NCI-H2196 treated with DMSO at 0.1 percent for 48 hours (cell line): ENCODE measurements around the gene ERBB4.

Experiments used
- DNase-seq: peaks from one replicate; lab custom pipeline; 2025; ENCODE audit not compliant: unreplicated experiment; lab: John Stamatoyannopoulos, UW

The ERBB4 gene

DNA sequence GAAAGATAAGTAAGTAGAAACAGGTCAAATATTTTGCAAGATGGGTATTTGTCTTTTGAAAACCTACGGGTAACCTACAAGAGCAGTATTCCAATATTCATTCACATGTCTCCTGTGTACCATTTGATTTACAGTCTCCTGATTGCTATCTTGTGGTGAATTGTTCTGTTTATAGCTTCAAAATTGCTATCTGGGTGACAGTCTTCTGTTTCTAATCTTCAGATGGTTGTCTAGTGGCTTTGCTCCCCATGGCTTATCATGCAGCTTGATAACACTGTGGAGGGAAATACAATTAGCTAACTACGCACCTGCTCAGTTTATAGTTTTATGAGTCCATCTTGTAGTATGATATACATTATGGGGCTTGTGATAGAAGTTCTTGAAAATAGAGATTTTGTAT lies 1165.4 kb downstream of the ERBB4 start:
- DNase-seq, result no peak

DNA sequence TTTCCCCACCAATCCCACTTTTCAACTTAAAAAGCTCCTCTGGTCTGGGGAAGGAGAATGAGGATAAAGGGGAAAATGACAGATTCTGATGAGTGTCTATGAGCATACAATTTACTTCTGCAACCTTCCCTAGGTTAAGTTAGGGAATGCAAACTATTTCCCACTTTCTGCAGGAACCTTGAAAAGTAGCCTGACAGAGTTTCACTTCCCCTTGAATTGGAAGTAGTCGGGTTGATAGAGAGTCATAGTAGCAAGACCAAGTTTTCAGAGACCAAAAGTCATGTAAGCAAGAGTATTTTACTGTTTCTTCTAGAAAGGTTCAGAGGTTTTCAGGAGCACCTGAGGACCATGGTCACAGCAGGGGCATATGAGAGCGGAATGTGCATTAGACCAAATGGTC lies 1167.1 kb downstream of the ERBB4 start:
- DNase-seq, result no peak

DNA sequence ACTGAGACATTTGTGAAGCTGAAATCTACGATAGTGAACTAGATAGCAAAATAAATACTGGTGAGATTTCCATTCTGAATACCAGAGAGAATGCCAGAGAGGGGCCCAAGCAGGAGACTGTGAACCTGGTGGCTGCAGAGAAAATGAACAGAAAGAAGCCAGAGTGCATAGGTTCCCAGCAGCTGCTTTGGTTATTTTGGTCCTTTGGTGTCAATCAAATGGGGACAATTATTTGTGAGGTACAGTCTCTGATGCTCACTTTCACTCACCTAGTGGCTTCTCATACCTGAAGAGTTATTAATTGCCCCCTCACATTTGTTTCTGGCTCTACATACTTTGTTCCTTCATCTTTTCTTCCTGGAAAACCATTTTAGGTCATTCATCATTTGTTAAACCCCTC lies 1170.1 kb downstream of the ERBB4 start:
- no peak for DNase-seq

DNA sequence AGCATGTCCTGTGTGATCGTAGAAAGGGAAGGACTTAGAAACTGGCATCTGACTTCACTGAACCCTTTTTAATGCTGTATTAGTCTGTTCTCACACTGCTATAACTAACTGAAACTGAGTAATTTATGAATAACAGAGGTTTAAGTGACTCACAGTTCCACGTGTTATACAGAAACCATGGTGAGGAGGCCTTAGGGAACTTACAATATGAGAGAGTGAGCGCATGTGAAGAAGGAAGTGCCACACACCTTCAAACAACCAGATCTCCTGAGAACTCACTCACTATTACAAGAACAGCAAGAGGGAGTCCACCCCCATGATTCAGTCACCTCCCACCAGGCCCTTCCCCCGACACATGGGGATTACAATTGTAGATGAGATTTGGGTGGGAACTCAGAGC lies 1170.9 kb downstream of the ERBB4 start:
- no peak for DNase-seq

DNA sequence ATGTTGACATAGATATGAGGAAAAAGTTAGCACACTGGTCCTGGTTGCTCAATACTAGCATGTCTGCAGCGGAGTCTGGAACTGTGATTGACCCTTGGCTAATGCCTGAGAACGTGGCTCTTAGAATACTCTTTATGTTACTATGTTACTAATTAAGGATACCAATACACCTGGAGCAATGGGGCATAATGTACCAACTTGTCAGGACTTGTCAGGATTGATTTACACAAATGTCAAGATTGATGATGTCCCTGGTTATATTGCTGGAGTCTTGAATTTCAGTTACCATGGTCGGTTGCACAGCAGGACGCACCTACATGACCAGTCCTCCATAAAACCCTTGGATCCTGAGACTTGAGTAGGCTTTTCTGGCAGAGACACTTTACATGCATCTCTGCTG lies 1171.3 kb downstream of the ERBB4 start:
- DNase-seq, result no peak

DNA sequence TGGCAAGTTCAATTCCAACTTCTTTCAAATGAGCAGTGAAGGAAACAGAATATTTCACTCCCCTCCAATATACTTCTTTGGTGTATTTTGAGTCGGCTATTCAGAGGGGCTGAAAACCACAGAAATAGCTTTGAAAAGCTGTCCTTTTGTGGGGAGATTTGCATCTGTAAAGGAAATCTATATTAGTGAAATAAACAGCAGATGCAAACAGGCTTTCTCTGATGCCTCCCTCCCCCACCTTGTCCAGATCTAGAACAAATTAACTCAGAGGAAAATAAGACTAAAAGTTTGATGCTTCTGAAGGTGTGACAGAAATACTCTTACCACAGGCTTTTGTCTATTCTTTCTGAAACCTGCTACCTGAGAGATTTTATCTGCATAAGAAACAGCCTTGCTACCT lies 1173.7 kb downstream of the ERBB4 start:
- DNase-seq, result no peak

DNA sequence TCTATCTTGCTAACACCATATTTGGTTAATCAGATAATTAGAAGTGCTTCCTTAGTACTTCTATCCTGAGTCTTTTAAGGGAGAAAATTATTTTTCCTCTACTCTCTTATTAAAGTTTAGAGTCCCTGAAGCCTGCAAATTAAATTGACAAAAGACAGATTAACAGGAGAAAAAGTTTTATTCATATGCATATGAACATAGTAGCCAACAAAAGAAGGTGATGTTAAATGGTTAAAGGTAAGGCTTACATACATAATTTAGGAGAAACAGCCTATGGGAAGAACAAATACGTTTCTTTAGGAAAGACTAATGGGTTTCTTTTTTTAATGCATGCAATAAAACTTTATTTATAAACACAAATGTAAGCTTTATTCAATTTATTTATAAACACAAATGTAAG lies 1177.2 kb downstream of the ERBB4 start:
- no peak for DNase-seq

DNA sequence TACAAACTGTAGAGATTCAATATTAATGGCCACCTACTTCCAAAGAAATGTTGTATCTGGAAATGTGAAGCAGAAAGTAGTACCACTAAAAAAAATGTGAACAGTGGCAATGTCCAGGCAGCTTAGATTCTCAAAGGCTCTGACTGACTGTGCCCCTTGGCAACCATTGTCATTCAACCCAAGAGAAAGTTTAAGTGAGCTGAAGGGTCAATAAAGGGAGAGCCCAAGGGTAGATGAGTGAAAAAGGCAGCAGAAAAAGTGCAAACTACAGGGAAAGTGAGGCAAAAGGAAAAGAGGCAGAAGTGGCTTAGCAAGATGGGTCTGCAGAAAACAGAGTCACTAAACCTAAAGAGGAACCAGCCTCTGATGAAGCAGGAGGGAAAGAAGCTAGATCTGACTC lies 1179.3 kb downstream of the ERBB4 start:
- DNase-seq, result no peak

DNA sequence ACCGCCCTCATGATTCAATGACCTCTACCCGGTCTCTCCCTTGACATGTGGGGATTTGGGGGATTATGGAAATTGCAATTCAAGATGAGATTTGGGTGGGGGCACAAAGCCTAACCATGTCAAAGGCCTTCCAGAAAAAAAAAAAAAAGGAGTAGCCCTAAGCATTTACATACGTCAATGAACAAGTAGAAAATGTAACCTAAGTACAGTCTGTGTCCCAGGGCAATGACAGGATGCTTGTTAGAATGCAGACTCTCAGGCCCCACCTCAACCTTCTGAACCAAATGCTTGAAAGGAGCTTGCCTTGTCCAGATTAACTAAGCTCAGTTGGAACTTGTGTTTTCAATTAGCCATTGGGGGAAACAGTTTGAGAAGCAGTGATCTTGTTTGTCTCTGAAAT lies 1180.1 kb downstream of the ERBB4 start:
- no peak for DNase-seq

DNA sequence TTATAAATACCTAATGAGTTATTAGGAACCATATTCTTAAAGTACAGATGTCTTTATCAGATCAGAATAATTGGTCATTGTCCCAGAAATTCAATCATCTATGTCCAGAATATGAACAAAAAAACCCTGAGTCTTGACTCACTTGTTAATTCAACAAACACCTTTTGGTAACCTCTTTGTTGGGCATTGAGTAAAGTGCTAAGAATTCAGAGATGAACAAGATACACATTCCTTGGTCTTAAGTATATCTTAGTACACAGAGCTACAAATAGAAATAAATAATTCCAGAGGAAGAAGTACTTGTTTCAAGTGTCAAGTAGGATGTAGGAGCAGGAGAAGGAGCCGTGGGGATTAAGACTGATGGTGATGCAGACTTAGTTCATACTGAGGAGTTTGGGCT lies 1184.1 kb downstream of the ERBB4 start:
- DNase-seq, result no peak

DNA sequence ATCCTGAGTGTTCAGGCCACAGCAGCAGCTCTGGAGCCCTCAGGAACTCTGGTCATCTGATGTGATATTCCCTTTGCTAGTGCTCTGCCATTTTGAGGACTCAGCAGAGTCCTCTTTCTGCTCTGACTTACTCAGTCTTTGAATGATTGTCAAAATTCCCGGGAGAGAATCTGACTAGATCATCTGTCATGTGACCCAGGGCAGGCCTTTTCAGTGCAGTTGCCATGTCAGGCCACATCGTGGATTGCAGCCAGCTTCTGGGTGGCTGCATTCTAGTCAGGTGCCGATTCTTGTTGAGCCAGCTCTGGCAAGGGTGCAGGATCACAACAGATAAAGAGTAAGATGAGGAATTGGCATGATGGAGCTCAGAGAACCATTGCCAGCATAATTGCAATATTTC lies 1186.6 kb downstream of the ERBB4 start:
- DNase-seq, result peak; percentile 8

DNA sequence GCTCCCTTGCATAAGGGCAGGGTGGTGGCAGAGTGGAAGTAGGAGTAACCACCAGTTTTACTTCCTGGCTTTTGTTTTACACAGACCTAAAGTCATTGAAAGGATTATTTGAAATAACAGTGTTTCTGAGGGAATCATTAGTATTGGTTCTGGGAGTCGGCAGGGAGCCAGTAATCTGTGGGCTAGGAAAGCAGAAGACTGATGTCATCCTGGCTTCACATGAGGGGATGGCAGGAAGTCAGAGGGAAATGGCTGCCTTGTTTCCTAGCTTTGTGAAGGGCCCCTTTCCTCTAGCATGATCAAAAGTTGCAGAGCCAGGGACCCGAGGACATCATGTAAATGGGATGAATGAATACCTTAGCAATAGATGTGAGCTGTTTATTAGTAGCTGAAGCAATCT lies 1189.6 kb downstream of the ERBB4 start:
- no peak for DNase-seq

DNA sequence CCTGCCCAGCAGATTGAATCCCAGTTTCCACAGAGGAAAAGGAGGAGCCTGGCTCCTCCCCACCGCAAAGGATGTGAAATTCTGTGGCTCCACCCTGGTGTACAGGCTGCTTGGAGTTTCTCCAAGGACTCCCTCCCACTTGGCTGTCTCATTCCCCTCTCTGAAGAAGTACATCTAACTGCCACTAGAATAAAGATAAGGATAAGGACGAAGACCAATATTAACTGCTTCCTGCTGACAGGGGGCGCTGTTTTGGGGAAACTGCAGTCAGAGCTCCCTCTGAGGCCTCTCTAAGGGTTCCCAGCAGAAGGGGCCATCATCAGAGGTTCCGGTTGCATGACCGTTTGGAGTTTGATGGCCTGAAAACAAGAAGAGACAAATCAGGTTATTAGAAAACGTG lies 1191.3 kb downstream of the ERBB4 start:
- no peak for DNase-seq

DNA sequence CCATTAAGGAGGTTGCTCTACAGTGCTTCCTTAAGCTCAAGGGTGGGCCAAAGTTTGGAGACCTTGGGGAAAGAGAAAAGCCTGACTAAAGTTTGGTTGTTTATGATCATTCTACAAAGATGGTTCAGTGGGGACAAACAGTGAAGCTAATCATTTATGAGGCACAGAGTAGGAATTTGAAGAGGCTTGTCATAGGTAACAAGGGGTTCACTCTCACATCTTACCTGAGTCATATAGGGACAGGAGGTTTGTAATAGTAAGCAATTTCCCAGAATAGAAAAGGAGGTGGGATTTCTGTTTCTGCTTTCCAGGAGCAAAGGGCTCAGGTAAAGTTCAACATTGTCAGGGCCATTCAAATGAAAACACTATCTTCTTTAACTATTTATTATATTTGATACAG lies 1194.3 kb downstream of the ERBB4 start:
- DNase-seq, result no peak

DNA sequence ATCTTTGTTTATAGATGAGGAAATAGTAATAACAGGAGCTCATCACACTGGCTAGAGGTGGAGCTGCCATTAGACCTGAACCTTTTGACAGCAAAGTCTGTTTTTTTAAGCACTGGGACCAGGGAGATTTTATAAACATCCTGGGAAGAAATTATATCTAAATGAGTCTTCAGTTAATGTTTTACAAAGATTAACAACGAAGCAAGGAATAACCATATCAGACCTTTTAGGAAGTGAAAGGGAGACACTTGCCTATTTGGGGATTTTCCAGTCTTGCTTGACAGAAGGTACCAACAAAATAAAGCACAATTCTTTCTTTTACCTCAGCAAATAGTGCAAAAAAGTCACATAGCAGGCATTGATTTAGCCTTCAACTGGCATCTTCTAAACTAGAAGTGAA lies 1205.2 kb downstream of the ERBB4 start:
- DNase-seq, result no peak

DNA sequence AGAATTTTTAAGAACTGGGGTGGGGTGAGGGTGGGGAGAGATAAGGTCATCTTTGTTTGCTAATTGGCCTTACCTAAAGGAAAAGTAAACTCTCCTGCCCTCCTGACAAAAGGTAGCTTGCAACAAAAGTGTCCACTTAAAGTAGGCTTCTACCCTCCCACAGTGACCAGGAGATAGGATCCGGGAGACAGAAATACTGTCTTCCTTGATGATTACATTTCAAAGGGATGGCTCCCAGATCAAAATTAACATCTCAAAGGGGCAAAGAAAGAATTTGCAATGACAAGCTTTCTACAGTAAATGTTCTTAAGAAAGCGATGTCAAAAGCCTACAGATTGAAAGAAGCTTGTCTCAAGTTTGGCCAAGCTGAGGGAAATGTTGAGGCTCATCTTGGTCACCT lies 1206.9 kb downstream of the ERBB4 start:
- no peak for DNase-seq

DNA sequence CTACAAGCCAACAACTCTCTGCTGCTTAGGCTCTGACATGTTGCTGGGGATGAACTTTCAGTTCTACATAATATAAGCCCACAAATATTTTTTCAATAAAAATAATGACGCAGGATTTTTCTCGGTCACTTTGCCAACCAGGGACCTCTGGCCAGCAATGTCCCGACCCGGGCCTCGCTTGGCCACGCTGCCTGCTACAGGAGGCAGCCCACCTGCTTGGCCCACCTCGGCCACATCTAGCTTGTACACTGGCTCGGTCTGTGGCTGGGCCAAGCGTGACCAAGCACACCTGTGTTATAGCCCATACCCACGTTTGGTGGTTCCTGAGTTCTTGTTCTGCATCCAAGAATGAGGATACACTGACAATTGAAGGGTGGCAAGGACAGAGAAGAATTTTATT lies 1208.7 kb downstream of the ERBB4 start:
- no peak for DNase-seq

DNA sequence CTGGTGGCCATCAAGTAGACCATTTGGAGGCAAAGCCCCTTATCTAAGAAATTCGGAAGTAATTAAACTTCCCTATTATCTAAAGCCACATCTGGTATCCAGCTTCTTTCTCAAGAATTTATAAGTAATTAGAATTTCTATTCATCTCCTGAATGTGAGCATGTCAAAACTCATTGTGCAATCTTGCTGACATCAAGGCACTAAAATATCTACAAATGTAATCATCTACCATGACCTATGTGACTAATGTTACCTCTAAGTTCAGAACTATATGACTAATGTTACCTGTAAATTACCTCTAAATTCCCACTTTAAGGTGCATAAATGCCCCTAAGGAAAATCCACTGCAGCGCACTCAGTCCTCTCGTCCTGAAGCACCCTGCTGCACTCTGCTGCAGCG lies 1209.2 kb downstream of the ERBB4 start:
- no peak for DNase-seq

DNA sequence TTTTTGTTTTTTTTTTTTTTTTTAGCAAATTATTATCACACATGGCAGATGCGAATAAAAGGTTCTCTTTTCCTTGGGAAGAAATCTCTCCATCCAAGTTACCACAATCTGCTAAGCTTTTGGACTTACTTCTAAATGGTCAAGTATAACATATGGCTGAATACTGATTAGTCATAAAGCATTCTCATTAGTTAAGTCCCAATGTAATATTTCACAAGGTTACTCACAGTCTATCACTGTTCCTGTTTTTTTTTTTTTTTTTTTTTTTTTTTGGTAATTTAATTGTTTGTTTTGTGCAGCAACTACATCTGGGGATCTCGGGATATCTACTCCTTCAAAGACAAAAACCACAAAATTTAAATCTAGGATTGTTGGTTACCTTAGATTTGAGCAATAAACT lies 1210.5 kb downstream of the ERBB4 start:
- no peak for DNase-seq
